Measurements from ENCODE around the gene TMEM131L.

Gene TMEM131L

DNA sequence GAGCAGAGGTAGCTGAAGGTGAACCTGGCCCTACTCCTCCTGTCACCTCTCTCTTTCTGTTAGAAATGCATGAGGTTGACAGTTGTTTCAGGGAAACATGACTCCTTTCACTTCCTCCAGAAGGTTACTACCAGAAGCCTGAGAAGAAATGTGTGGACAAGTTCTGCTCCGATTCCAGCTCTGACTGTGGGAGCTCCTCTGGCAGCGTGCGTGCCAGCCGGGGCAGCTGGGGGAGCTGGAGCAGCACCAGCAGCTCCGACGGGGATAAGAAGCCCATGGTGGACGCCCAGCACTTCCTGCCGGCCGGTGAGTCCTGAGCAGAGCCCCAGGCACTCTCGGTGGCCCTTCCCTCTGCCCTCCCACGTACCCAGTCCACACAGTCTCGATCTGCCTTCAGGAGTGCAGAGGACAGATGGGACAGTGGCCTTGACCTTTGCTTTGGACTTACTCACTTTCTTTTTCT is 156.6 kb downstream of the TMEM131L start:
- DNase-seq (ENCODE audit: low spot score): no peak

DNA sequence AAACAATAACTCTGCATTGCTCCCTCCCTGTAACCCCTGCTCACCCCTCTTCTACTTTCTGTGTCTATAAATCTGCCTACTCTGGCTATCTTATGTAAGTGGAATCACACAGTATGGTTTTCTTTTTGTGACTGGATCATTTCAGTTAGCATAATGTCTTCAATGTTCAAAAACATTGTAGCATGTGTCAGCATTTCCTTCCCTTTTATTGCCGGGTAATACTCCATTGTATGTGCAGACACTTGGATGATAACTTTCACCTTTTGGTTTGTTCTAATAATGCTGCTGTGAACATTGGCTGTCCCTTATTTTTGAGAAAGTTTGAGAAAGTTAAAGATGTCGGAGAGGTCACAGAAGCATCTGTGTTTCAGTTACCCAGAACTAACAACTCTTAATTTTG is 157.3 kb downstream of the TMEM131L start:
- DNase-seq (ENCODE audit: low spot score): no peak

DNA sequence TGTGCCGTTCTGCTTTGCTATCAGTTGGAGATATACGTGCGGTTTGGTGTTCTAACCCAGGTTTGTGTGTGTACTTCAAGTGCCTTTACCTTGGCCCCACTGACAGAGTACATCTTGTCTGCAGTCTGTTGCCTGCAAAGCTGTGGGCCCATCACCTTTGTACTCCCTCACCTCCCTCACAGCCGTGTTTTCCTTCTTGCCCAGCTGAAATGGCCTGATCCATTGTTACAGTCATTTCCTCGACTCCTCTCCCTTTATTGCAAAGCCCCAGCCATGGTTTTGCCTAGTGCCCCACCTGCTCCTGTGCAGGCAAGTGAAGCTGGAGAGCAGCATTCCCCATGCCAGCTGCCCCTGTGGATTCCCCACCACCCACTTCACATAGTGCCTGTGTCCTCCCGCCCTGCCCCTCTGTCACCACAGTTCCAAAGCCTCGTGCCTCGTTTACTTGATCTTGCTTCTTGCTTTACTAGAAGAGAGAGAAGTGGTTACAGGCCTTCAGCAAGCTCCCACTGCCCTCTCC is 162.7 kb downstream of the TMEM131L start:
- DNase-seq (ENCODE audit: low spot score): no peak

DNA sequence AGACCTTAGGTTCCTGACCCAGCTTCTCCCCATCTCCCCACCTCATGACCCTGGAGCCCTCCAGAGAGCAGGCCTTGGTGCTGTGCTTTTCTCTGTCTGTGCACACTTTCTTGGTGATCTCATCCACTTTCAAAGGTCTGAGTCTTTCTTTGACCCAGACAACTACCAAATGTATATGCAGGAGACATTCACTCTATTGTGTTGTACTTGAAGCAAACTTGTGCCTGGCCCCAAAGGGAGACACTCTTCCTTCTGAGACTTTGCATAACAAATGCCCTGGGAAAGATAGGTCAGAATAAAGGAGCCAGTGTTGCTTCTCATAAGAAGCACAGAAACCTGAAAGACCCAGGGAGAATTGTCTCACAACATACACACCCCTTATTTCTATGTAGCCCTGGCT is 163.6 kb downstream of the TMEM131L start:
- no peak for DNase-seq (ENCODE audit: low spot score)

DNA sequence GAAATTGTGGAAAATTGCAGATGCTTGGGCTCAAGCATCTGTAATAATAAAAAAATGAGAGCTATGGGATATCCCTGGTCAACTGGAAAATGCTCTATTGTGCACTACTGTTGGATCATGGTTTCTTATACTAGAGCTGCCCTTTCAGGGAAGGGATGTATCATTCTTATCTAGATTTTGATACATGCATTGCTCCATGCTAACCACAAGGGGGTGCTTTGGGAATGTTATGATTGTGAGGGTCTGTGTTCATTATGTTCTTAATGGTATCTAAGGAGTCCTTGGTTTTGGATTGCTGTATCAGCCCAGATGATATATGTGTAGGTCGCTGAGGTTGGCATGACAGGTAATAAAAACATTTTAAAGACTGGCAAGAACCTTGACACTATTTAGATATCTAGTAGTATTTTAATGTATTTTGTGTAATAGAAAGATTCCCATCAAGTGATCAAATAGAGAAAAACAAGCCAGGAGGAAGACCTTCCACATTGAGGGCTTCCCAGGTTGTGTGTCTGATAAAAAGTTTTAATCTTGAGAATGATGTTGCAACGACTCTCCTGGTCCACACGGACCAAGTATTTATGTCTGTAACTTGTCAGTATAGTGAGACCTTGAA is 168.7 kb downstream of the TMEM131L start:
- DNase-seq (ENCODE audit: low spot score): no peak

DNA sequence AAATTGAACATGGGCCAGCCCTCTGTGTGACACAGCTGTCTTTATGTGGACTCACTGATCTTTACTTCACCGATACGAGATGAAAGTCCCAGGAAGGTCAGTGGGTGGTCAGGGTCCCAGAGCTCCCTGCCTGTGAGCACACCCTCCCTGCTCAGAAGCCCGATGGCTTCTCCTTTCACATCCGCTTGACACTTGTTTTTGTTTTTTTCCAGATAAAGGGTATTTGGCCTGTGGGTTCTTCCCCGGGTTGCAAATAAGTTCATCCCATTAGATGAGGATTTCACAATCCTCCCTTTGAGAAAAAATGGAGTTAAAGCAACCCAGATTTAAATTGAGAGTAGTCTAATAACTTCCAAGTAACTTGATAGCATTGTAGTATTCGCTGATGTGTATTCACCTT is 169.7 kb downstream of the TMEM131L start:
- no peak for DNase-seq (ENCODE audit: low spot score)

DNA sequence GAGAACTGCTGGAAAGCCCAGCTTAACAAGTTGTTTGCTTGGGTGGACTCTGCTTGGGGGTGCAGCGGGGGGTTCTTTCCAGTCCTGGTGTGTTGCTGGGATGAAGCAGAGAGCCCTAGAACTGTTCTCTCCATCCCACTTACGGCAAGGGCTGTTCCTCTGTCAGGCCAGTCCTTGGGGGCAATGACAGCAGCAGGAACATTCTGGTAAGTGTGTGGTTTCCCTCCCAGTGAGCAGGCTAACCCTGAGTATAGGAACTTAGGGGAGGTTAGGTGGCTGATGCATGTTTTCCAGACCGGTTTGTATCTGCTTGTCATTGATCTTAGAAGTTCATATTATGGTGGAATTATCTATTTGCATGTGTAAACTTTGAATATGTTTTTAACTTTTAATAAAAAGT is 171.0 kb downstream of the TMEM131L start:
- DNase-seq (ENCODE audit: low spot score): no peak

DNA sequence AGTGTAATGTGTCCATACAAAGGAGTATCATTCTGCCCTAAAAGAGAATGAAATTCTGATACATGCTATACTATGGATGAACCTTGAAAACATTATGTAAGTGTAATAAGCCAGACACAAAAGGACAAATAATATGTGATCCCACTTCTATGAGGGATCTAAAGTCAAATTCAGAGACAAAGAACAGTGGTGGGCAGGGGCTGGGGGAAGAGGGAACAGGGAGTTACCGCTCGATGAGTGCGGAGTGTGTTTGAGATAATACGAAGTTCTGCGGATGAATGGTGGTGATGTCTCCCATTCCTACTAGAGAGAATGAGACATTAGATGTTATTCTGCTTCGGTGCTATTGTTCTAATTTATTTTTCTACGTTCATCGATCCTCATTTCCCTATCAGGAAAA is 171.9 kb downstream of the TMEM131L start:
- no peak for DNase-seq (ENCODE audit: low spot score)

DNA sequence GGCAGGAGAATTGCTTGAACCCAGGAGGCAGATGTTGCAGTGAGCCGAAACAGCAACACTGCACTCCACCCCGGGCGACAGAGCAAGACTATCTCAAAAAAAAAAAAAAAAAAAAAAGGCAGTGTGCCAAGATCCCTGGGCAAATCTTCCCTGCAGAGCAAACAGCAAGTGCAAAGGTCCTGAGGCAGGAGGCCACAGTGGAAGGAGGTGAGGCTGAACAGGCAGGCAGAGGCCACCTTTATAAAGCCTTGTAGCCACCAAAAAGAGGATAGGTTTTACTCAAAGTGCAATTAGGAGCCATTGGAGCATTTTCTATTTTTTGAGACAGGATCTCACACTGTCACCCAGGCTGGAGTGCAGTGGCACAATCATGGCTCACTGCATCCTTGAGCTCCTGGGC is 172.8 kb downstream of the TMEM131L start:
- DNase-seq (ENCODE audit: low spot score): no peak

DNA sequence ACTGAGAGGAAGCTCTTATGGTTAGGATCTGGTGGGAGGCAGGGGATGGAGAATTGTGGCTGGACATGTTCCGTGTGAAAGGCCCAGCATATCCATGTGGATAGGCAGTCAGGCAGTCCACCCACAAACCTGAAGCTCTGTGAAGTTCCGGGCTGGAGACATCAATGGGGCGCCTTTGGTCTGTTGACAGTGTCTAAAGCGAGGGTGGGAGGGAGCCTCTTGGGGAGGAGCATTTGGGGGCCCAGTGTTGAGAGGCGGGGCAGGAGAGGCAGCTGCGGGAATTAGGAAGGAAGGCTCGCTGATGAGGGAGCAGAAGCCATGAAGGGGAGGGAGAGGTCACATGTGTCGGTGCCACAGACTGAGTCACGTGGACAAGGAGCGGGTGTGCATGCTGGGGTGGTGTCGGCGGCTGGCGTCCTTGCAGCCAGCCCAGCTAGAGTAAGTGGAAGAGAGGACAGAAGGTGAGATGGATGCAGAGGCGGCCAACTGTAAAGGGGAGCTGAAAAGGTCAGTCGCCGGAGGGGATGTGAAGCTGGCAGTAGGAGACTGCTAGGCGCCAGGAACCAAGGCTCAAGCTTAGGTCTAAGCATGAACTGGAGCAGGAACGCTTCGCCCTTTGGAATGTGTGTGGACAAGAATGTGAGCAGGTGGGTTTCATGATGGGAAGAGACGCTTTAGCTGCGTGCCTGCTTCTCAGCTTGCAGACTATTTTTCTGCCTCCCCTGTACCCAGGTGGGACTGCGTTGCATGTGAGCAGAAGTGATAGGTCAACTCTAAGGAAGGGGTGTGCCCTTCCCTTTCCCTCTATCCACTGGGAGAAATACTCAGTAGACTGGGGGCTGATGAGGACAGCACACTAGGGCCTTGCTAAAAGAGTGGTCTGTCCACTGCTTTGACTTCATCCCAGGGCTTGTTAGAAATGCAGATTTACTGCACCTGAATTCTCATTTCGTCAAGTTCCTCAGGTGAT is 174.0 kb downstream of the TMEM131L start:
- DNase-seq (ENCODE audit: low spot score): no peak

DNA sequence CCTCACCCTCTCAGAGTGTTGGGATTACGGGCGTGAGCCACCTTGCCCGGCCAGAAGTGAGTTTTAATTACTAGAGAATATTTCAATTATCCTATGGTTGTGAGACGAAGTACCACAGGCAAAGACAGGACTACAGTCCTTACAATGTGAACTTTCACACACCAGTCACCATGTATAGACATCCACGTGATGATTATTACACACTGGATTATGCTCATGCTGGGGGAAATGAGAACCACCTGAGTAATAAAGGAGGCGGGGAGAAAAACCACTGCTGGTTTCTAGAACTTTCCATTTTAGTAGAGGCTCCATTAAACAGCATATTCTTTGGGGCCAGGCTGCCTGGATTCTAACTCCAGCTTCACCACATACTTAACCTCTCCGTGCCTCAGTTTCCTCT is 175.4 kb downstream of the TMEM131L start:
- no peak for DNase-seq (ENCODE audit: low spot score)

DNA sequence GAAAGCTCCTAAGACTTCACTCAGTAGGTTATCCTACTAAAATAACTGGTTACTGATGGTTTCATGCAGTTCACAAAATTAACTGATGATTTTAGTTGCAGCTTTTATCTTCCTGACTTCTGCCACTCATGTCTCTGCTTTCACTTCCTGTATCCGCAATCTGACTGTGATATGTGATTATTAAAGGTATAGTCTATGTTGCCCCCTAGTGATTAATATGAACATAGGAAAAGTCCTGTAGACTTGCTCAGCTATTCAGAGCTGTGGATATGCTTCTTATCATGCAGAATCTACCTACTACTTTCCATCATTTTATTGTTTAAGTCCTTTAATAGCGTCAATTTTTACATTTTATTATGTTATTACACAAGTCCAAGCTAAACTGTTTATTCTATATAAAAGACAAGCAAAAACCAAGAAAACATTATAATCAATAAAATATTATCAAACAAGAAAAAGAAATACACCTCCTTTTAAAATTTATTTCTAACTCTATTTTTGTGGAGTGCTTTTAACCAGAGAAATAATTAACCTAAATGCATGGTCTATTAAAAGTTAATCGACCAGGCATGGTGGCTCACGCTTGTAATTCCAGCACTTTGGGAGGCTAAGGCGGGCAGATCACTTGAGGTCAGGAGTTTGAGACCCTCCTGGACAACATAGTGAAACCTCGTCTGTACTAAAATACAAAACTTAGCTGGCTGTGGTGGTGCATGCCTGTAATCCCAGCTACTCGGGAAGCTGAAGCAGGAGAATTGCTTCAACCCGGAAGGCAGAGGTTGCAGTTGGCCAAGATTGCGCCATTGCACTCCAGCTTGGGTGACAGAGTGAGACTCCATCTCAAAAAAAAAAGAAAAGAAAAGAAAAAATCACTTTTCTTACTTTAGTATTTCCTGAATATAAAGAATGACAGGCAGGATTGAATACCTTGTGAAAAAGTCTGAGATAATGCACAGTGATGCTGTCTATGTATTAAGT is 177.5 kb downstream of the TMEM131L start:
- DNase-seq (ENCODE audit: low spot score): no peak

DNA sequence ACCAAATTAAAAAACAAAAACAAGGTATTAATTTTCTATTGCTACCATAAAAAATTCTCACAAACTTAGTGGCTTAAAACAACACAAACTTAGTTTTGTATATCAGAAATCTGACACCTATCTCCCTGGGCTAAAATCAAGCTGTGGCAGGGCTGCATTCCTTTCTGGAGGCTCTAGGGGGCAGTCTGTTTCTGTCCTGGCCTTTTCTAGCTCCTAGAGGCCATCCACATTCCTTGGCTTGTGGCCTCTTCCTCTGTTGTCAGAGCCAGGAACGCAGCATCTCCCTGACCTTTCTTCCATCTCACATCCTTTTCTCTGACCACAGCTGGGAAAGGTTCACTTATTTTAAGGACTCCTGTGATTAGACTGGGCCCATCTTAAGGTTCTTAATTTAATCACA is 179.0 kb downstream of the TMEM131L start:
- no peak for DNase-seq (ENCODE audit: low spot score)

DNA sequence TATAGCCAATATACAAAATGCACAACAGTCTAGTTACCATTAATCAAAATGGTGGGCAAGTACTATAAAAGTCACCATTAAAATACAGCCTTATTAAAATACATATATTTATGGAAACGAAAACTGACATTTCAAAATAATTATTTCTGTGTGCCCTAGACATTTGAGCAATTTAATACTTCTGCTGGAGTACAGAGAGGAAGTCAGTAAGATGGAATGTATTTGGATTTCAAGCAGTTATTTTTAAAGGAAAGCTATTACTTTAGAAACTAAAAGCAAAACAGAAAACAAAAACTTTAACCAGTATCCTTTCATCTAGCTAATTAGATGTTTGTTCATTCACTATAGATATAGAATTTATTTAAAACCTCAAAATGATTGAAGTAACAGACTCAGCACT is 180.1 kb downstream of the TMEM131L start:
- DNase-seq (ENCODE audit: low spot score): no peak

DNA sequence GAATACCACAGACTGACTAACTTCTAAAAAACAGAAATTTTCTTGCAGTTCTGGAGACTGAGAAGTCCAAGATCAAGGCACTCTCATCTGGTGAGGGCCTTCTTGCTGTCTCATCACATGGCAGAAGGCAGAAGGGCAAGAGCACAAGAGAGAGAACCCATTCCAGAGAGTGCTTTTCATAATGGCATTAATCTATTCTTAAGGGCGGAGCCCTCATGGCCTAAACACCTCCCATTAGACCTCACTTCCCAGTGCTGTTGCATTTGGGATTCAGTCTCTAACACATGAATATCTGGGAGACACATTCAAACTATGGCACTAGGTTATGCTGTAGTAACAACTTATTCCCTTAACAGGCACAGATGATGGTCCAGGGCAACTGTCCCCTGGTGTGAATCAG is 180.8 kb downstream of the TMEM131L start:
- DNase-seq (ENCODE audit: low spot score): no peak

DNA sequence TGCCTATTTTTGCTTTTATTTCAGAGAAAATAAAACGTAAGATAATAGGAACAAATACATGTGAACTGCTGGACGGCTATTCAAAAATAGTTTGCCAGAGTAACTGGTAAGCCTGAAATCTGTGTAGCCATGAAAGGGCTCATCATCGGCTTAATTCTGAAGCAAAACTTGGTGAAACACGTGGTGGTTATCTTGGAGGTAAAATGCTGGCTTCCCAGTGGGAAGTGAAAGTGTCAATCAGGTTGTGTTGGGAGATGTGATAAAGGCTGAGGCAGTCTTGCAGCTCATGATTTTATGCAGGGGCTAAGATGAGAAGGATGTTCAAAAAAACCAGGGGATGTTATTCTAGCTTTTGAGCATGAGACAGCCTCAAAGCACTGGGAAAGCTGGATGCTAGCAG is 181.8 kb downstream of the TMEM131L start:
- DNase-seq (ENCODE audit: low spot score): no peak

DNA sequence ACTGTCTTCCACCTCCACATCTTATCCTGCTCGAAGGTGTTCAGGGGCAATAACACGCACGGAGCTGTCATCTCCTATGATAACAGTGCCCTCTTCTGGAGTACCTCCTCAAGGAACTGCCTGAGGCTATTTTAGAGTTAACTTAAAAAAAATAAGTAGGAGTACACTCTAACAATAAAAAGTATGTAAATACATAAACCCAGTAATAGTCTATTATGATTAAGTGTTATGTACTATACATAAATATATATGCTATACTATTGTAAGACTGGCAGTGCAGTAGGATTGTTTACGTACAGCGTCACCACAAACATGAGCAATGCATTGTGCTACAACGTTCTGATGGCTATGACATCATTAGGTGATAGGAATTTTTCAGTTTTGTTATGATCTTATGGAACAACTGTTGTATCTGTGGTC is 183.4 kb downstream of the TMEM131L start:
- no peak for DNase-seq (ENCODE audit: low spot score)

DNA sequence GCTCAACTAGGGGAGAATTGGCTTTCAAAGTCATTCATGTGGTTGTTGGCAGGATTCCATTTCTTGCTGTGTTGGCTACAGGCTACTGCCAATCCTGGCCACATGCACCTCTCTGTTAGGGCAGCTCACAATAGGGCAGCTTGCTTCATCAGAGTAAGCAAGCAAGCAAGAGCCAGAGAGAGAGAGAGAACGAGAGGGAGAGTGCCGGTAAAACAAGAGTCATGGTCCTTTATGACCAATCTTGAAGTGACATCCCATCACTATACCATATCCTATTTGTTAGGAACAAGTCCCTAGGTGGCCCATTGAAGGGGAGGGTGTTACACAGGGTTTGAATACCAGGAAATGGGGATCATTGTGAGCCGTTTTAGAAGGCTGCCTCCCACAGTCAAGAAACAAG is 185.0 kb downstream of the TMEM131L start:
- DNase-seq (ENCODE audit: low spot score): no peak

DNA sequence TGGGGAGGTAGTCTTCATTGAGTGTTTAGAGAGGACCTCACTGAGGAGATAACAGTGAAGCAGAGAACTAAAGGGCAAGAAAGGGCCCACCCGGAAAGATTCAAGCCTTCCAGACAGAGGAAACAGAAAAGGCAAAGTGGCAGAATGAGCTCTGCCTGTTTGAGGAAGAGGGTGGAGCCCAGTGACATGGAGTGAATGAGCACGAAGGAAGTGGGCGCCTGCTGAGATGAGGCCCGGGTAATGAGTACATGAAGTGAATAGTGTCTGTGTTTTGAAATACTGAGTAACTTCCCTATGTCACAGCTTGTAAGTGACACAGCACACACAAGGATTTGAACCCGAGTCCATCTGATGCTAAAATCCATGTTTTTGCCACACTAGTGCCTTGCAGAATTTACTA is 185.4 kb downstream of the TMEM131L start:
- no peak for DNase-seq (ENCODE audit: low spot score)

DNA sequence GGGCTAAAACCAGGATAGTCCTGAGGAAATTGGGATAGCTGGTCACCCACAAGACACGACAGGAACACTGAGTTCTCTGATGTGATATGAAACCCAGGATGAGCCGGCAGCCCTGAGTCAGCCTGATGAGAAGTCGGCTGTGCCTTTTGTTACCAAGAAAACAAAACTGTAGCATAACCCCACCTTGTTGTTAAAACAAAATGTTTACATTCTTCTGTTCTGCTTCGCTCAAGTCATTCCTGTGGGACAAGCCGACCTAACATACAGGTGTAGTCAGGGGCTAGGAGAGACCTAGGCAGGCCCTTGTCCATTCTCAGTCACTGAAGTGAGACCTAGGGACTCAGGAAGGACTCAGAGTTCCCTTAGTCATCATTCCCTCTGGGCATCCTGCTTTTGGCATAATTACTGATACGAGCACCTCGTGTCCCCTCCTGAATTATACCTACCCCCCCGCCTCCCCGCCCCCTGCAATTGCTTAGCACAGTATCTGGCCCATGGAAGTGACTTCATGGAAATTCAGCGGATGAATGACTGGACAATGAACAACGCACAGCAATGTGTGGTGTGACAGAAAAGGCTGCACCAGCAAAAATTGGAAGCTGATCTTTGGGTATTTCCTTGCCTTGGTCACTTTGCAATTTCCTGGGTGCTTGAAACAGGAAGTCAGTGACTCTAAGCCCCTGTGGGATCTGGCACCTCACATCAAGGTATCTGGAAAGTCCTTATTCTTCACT is 186.1 kb downstream of the TMEM131L start:
- no peak for DNase-seq (ENCODE audit: low spot score)

DNA sequence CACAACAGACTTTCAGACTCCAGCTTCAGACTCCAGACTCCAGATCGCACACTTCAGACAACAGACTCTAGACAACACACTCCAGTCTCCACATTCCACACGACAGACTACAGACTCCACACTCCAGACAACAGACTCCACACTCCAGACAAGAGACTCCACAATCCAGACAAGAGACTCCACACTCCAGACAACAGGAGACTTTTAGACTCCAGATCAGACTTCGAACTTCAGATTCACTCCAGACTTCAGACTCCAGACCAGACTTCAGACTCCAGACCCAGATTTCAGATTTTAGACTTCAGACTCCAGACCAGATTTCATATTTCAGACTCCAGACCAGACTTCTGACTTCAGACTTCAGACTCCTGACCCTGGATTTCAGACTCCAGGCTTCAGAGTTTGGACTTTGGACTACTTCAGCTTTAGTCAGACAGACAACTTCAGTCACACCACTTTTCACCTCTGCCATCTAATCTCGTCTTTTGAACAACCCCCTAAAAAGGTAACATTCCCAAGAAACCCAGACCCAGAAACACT is 188.9 kb downstream of the TMEM131L start:
- DNase-seq (ENCODE audit: low spot score): no peak

Measured in putamen (tissue), 1 donor.